ENCODE results near the gene REN.
A peak's percentile ranks its signal among the peaks of the same experiment; 100 is the strongest.

DNA sequence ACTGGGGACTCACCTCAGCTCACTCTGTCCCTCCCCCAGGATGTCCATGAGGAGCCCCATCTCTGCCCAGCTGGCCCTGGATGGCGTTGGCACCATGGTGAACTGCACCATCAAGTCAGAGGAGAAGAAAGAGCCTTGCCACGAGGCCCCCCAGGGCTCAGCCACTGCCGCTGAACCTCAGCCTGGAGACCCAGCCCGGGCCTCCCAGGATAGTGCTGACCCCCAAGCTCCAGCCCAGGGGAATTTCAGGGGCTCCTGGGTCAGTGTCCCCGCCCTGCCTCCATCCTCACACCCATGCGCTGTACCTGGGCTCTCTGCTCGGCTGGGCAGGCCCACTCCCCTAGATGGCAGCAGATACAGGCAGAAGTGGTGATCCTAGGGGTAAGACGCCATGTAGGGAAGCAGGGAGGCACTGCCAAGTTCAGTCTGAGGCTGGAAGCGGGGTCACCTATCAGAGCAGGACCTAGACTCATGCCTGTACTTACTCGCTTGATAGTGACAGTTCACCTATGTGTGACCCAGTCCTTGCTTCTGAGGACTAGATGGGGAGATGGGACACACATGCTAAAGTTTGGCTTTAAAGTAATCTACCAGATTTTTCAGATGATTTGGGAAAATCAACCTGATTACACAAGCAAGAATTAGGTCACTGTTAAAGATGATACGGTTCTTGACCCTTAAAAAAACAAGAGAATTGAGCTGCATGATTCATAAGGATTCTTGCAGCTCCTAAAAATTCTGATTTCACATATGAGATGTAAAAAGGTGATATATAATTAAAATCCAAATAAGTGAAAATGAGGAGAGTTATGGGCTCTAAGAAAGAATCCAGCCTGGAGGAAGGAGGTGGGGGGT, 53.0 kb downstream of the REN start:
- no peak for TF ChIP-seq EZH2 (IDR thresholded peaks at IDR 0.05; ENCODE audit: borderline replicate concordance, low read length)
- TF ChIP-seq, protein P1, sequence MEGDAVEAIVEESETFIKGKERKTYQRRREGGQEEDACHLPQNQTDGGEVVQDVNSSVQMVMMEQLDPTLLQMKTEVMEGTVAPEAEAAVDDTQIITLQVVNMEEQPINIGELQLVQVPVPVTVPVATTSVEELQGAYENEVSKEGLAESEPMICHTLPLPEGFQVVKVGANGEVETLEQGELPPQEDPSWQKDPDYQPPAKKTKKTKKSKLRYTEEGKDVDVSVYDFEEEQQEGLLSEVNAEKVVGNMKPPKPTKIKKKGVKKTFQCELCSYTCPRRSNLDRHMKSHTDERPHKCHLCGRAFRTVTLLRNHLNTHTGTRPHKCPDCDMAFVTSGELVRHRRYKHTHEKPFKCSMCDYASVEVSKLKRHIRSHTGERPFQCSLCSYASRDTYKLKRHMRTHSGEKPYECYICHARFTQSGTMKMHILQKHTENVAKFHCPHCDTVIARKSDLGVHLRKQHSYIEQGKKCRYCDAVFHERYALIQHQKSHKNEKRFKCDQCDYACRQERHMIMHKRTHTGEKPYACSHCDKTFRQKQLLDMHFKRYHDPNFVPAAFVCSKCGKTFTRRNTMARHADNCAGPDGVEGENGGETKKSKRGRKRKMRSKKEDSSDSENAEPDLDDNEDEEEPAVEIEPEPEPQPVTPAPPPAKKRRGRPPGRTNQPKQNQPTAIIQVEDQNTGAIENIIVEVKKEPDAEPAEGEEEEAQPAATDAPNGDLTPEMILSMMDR (IDR thresholded peaks at IDR 0.05; ENCODE audit: low read length): peak; percentile 13; the same call in 1 of the 2 replicates
